ENCODE data around the gene MAPK1IP1L. TPM values are rescaled to one million over a fixed set of nuclear protein-coding genes. Genes with fewer than 3 reads are reported as not detected.

MAPK1IP1L gene
- total and polyA plus RNA-seq, 4 donors, result 28.2 to 101 (median 62.7) TPM

- Histone ChIP-seq H3K27ac (ENCODE audit: low read depth in 1 of 2, low read length in 2 of 2) (peak overlapping the region in 1 of 2 donors; percentile 93), H3K27me3 (ENCODE audit: control insufficient read depth in 1 of 2, insufficient read depth in 2 of 2, low read length in 1 of 2) (no peaks in the 10 kb centered on the region), H3K36me3 (ENCODE audit: control insufficient read depth in 1 of 2, insufficient read depth in 2 of 2, low read length in 1 of 2) (no peaks in the 10 kb centered on the region), H3K4me3 (ENCODE audit: low read length in 2 of 2) (peak overlapping the region; percentile 8 to 9), H3K9me3 (ENCODE audit: control insufficient read depth, low read length) (no peaks in the 10 kb centered on the region), H3K4me1 (ENCODE audit: control insufficient read depth in 1 of 2, insufficient read depth in 2 of 2, low read length in 2 of 2) (peaks cover 0 to 4% of the 10 kb centered on the region in 2 donors)
- intact Hi-C loops (cut with DNase I), result no loop called here
- DNase-seq (no peak), ATAC-seq (ENCODE audit: low FRiP score) (no peak)
- 1% methylated on average over 10 of the region's 10 CpGs for WGBS, 2 donors
Measured at GRCh38 chr14:55051165-55051422, 353 bp upstream of the MAPK1IP1L start.

- WGBS, 2 donors, result 1 to 2% methylated on average over 14 of the region's 14 CpGs
- Histone ChIP-seq H3K4me3 (ENCODE audit: low read length in 2 of 2) (peak overlapping the region; percentile 54 to 97), H3K27ac (ENCODE audit: low read depth in 1 of 2, low read length in 2 of 2) (peak overlapping the region; percentile 49 to 88), H3K27me3 (ENCODE audit: control insufficient read depth in 1 of 2, insufficient read depth in 2 of 2, low read length in 1 of 2) (no peaks in the 10 kb centered on the region), H3K4me1 (ENCODE audit: control insufficient read depth in 1 of 2, insufficient read depth in 2 of 2, low read length in 2 of 2) (peaks cover 0 to 4% of the 10 kb centered on the region in 2 donors), H3K36me3 (ENCODE audit: control insufficient read depth in 1 of 2, insufficient read depth in 2 of 2, low read length in 1 of 2) (no peaks in the 10 kb centered on the region), H3K9me3 (ENCODE audit: control insufficient read depth, low read length) (no peaks in the 10 kb centered on the region)
- intact Hi-C loops (cut with DNase I), result loop anchor here in 1 of 2 donors (2.0 kb wide), 1 partner anchor 16 kb away; no protein-coding TSS in a partner anchor
- DNase-seq, result no peak
- no peak for ATAC-seq (ENCODE audit: low FRiP score)
Measured at GRCh38 chr14:55052269-55052930, 953 bp downstream of the MAPK1IP1L start.

- no peak for DNase-seq
- H3K4me1 ChIP-seq (ENCODE audit: control insufficient read depth in 1 of 2, insufficient read depth in 2 of 2, low read length in 2 of 2), result peaks cover 0 to 4% of the 10 kb centered on the region in 2 donors
- H3K27me3 ChIP-seq (ENCODE audit: control insufficient read depth in 1 of 2, insufficient read depth in 2 of 2, low read length in 1 of 2), result no peaks in the 10 kb centered on the region
- H3K4me3 ChIP-seq (ENCODE audit: low read length in 2 of 2), result peak overlapping the region; percentile 54 to 97
- intact Hi-C loops (cut with DNase I), result loop anchor here in 1 of 2 donors (2.0 kb wide), 1 partner anchor 16 kb away; no protein-coding TSS in a partner anchor
- H3K27ac ChIP-seq (ENCODE audit: low read depth in 1 of 2, low read length in 2 of 2), result peak overlapping the region in 1 of 2 donors; percentile 22
- no peak for ATAC-seq (ENCODE audit: low FRiP score)
- H3K9me3 ChIP-seq (ENCODE audit: control insufficient read depth, low read length), result no peaks in the 10 kb centered on the region
- 31 to 43% methylated on average over 6 of the region's 6 CpGs for WGBS, 2 donors
- H3K36me3 ChIP-seq (ENCODE audit: control insufficient read depth in 1 of 2, insufficient read depth in 2 of 2, low read length in 1 of 2), result no peaks in the 10 kb centered on the region
Measured at GRCh38 chr14:55053018-55053417, 1.6 kb downstream of the MAPK1IP1L start.

GRCh38 chr14:55053500-55053899, 2.1 kb downstream of the MAPK1IP1L start:
- WGBS, 2 donors, result 79 to 84% methylated on average over 7 of the region's 7 CpGs
- Histone ChIP-seq H3K4me1 (ENCODE audit: control insufficient read depth in 1 of 2, insufficient read depth in 2 of 2, low read length in 2 of 2) (peaks cover 0 to 4% of the 10 kb centered on the region in 2 donors), H3K27ac (ENCODE audit: low read depth in 1 of 2, low read length in 2 of 2) (no peak overlapping the region), H3K27me3 (ENCODE audit: control insufficient read depth in 1 of 2, insufficient read depth in 2 of 2, low read length in 1 of 2) (no peaks in the 10 kb centered on the region), H3K9me3 (ENCODE audit: control insufficient read depth, low read length) (no peaks in the 10 kb centered on the region), H3K36me3 (ENCODE audit: control insufficient read depth in 1 of 2, insufficient read depth in 2 of 2, low read length in 1 of 2) (no peaks in the 10 kb centered on the region), H3K4me3 (ENCODE audit: low read length in 2 of 2) (no peak overlapping the region)
- ATAC-seq (ENCODE audit: low FRiP score), result no peak
- intact Hi-C loops (cut with DNase I), result loop anchor here in 1 of 2 donors (2.0 kb wide), 1 partner anchor 15 kb away; no protein-coding TSS in a partner anchor
- DNase-seq, result no peak

- Histone ChIP-seq H3K27ac (ENCODE audit: low read depth in 1 of 2, low read length in 2 of 2) (no peak overlapping the region), H3K9me3 (ENCODE audit: control insufficient read depth, low read length) (no peaks in the 10 kb centered on the region), H3K27me3 (ENCODE audit: control insufficient read depth in 1 of 2, insufficient read depth in 2 of 2, low read length in 1 of 2) (no peaks in the 10 kb centered on the region), H3K36me3 (ENCODE audit: control insufficient read depth in 1 of 2, insufficient read depth in 2 of 2, low read length in 1 of 2) (no peaks in the 10 kb centered on the region), H3K4me1 (ENCODE audit: control insufficient read depth in 1 of 2, insufficient read depth in 2 of 2, low read length in 2 of 2) (peaks cover 0 to 4% of the 10 kb centered on the region in 2 donors), H3K4me3 (ENCODE audit: low read length in 2 of 2) (no peak overlapping the region)
- DNase-seq (no peak), ATAC-seq (ENCODE audit: low FRiP score) (no peak)
- intact Hi-C loops (cut with DNase I), result no loop called here
- 96 to 99% methylated on average over 13 of the region's 13 CpGs for WGBS, 2 donors
Measured at GRCh38 chr14:55054098-55054497, 2.7 kb downstream of the MAPK1IP1L start.

GRCh38 chr14:55057919-55058318, 6.5 kb downstream of the MAPK1IP1L start:
- Histone ChIP-seq H3K9me3 (ENCODE audit: control insufficient read depth, low read length) (no peaks in the 10 kb centered on the region), H3K27ac (ENCODE audit: low read depth in 1 of 2, low read length in 2 of 2) (no peak overlapping the region), H3K4me1 (ENCODE audit: control insufficient read depth in 1 of 2, insufficient read depth in 2 of 2, low read length in 2 of 2) (peaks cover 0 to 4% of the 10 kb centered on the region in 2 donors), H3K4me3 (ENCODE audit: low read length in 2 of 2) (no peak overlapping the region), H3K27me3 (ENCODE audit: control insufficient read depth in 1 of 2, insufficient read depth in 2 of 2, low read length in 1 of 2) (no peaks in the 10 kb centered on the region), H3K36me3 (ENCODE audit: control insufficient read depth in 1 of 2, insufficient read depth in 2 of 2, low read length in 1 of 2) (no peaks in the 10 kb centered on the region)
- no peak for DNase-seq
- no peak for ATAC-seq (ENCODE audit: low FRiP score)
- WGBS, 2 donors, result 84 to 87% methylated on average over 5 of the region's 5 CpGs
- intact Hi-C loops (cut with DNase I), result no loop called here

- H3K36me3 ChIP-seq (ENCODE audit: control insufficient read depth in 1 of 2, insufficient read depth in 2 of 2, low read length in 1 of 2), result no peaks in the 10 kb centered on the region
- no peaks in the 10 kb centered on the region for H3K27me3 ChIP-seq (ENCODE audit: control insufficient read depth in 1 of 2, insufficient read depth in 2 of 2, low read length in 1 of 2)
- H3K4me3 ChIP-seq (ENCODE audit: low read length in 2 of 2), result no peak overlapping the region
- ATAC-seq (ENCODE audit: low FRiP score) (no peak), DNase-seq (no peak)
- H3K9me3 ChIP-seq (ENCODE audit: control insufficient read depth, low read length), result no peaks in the 10 kb centered on the region
- intact Hi-C loops (cut with DNase I), result no loop called here
- H3K27ac ChIP-seq (ENCODE audit: low read depth in 1 of 2, low read length in 2 of 2), result no peak overlapping the region
- WGBS, 2 donors, result 96 to 98% methylated on average over 5 of the region's 5 CpGs
- peaks cover 0 to 2% of the 10 kb centered on the region in 2 donors for H3K4me1 ChIP-seq (ENCODE audit: control insufficient read depth in 1 of 2, insufficient read depth in 2 of 2, low read length in 2 of 2)
Measured at GRCh38 chr14:55059333-55059732, 7.9 kb downstream of the MAPK1IP1L start.

GRCh38 chr14:55062517-55063351, 11.3 kb downstream of the MAPK1IP1L start:
- intact Hi-C loops (cut with DNase I), result no loop called here
- peaks cover 0 to 3% of the 10 kb centered on the region in 2 donors for H3K4me1 ChIP-seq (ENCODE audit: control insufficient read depth in 1 of 2, insufficient read depth in 2 of 2, low read length in 2 of 2)
- H3K27ac ChIP-seq (ENCODE audit: low read depth in 1 of 2, low read length in 2 of 2), result peak overlapping the region in 1 of 2 donors; percentile 9
- DNase-seq (no peak), ATAC-seq (ENCODE audit: low FRiP score) (peak; percentile 62)
- no peak overlapping the region for H3K4me3 ChIP-seq (ENCODE audit: low read length in 2 of 2)
- no peaks in the 10 kb centered on the region for H3K27me3 ChIP-seq (ENCODE audit: control insufficient read depth in 1 of 2, insufficient read depth in 2 of 2, low read length in 1 of 2)
- H3K36me3 ChIP-seq (ENCODE audit: control insufficient read depth in 1 of 2, insufficient read depth in 2 of 2, low read length in 1 of 2), result no peaks in the 10 kb centered on the region
- 49 to 50% methylated on average over 11 of the region's 11 CpGs for WGBS, 2 donors
- no peaks in the 10 kb centered on the region for H3K9me3 ChIP-seq (ENCODE audit: control insufficient read depth, low read length)

All from aorta (tissue), 5 donors.